Nucleus accumbens (tissue), 56 donors: ENCODE results near the gene LDLRAD2.
"Not testable (repeated sequence)": the region's sequence is repeated elsewhere in the genome, so short reads cannot be mapped to it uniquely, and the experiment has no call there.

Experiments used
- DNase-seq, 56 donors: peaks; one replicate each; lab custom pipeline; 2025; lab: John Stamatoyannopoulos, UW

Gene LDLRAD2, protein sequence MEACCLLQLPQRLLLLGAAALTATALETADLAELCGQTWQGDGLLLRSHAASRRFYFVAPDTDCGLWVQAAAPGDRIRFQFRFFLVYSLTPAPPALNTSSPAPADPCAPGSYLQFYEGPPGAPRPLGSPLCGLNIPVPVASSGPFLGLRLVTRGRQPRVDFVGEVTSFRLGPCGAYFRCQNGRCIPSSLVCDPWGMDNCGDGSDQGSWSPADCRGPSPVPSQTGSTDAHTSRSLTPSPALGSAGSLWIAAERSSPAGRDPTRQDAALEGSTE

DNA sequence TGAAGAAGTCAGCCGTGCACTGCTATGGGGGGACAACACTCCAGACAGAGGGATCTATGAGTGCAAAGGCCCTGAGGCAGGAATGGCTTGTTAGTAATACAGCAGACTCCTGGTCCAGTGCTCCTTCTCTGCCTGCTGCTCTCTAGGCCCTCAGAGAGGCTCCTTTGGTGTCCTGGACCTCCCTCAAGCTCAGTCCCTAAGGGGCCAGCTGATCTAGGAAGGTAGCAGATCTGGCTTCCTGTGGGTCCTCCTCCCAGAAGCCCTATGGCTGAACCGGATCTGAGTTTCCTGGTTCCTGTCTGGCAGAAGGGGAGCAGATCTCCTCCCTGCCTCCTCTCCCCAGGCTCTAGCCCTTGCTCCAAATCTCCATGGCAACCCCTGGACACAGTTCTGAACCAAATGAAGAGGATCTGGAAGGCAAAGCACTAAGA, at the start of gene LDLRAD2:
LDLRAD2 (plus strand) TSS at position 391 of the 431 bp plus-strand sequence. CDS start 187 bp downstream, outside the sequence.
- DNase-seq, result no peak

DNA sequence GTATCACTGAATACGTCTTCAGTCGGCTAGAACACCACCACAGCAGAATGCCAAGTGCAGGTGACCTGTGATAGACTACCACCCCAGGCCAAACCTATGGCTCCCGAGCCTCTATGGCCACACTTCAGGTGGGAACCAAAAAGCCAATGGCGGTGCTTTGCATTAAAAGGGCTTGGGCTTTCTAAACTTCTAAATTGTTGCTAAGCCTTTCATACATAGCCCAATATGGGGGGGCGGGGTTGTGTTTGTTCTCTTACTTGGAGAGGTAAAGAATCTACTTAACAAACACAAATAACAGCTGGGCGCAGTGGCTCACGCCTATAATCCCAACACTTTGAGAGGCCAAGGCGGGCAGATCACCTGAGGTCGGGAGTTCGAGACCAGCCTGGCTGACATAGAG, 48.8 kb upstream of the LDLRAD2 start:
- no peak for DNase-seq

DNA sequence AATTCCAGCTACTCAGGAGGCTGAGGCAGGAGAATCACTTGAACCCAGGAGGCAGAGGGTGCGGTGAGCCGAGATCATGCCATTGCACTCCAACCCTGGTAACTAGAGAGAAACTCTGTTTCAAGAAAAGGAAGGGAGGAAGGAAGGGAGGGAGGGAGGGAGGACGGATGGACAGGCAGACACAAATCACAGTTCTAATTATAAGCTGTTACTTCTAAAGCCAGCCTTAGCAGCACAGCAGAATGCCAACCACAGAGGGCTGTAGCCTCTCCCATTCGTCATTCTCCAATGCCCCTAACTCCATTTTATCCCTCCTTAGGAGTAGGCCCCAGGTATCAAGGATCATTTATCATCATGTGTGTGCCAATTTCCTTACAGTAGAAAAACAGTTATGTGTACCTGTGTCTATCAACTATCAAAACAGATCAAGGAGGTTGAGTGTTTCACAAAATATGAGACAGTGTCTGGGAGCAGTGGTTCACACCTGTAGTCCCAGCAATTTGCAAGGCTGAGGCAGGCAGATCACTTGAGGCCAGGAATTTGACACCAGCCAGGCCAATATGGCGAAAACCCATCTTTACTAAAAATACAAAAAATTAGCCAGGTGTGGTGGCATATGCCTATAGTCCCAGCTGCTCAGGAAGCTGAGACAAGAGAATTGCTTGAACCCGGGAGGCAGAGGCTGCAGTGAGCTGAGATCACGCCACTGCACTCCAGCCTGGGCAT, 48.2 kb upstream of the LDLRAD2 start:
- DNase-seq, result no peak

DNA sequence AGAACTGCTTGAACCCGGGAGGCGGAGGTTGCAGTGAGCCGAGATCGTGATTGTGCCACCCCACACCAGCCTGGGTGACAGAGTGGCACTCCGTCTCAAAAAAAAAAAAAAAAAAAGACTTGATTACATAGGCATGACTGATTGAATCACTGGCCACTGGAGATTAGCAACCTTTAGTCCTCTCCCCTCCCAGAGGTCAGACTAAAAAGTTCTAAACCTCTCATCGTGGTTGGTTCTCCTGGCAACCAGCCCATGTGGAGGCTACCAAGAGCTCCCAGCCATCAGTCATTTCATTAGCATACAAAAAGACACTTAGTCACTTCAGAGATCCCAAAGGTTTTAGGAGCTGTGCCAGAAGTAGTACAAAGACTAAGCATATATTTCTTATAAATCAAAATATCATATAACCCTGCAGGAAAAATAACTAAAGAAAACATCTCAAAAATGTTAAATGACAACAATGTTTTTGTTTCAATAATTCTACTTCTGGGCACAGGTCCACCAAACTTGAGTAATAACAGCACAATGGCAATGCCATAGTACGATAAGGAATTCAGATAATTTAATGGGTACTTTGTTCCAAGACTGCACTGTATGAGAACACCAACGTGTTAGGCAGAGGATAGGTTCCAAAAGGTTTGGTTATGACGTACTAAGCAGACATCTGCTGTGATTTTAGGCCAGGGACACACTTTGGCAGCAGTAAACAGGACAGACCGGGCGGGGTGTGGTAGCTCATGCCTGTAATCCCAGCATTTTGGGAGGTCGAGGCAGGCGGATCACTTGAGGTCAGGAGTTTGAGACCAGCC, 47.2 kb upstream of the LDLRAD2 start:
- peak in 2 of 56 donors; percentile 3 to 65 for DNase-seq

DNA sequence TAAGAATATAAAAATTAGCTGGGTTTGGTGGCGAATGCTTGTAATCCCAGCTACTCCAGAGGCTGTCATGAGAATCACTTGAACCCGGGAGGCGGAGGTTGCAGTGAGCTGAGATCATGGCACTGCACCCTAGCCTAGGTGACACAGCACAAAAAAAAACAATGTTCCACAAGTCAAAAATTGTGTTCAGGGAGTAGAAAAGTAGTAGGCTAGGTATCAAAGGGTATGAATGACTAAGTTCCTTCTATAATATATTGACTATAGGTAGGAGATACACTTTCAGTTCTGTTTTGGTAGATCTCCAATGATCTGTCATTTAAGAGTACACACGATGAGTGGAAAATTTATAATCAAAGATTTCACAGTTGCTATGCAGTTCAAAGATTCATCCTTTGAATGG, 45.9 kb upstream of the LDLRAD2 start:
- no peak for DNase-seq

DNA sequence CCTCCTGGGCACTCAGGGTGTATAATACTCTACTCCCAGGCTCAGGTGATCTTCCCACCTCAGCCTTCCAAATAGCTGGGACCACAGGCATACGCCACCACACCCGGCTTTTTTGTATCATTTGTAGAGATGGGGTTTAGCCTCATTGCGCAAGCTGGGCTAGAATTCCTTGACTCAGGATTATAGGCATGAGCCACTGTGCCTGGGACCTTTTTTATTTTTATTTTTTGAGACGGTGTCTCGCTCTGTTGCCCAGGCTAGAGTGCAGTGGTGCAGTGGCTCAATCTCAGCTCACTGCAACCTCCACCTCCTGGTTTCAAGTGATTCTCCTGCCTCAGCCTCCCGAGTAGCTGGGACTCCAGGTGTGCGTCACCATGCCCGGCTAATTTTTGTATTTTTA, 45.0 kb upstream of the LDLRAD2 start:
- DNase-seq, result not testable (repeated sequence)

DNA sequence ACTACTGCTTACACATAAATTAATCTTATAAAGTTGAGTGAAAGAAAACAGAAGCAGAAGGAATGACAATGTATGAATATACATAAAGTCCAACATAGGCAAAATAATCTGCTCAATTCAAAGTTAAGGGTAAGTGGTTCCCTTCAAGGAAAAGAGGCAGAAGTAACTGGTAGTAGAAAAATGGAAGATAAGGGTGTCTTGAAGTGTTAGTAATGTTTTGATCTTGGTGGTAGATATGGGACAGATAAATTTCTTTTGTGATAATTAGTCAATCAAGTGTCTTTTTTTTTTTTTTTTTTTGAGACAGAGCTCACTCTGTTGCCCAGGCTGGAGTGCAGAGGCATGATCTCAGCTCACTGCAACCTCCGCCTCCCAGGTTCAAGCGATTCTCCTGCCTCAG, 41.9 kb upstream of the LDLRAD2 start:
- DNase-seq, result no peak

DNA sequence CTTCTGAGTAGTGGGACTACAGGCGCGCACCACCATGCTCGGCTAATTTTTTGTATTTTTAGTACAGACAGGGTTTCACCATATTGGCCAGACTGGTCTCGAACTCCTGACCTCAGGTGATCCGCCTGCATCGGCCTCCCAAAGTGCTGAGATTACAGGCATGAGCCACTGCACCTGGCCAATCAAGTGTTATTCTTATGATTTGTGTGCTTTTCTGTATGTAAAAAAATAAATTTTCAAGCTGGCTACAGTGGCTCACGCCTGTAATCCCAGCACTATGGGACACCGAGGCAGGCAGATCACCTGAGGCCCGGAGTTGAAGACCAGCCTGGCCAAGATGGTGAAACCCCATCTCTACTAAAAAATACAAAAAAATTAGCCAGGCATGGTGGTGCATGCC, 41.5 kb upstream of the LDLRAD2 start:
- DNase-seq, result not testable (repeated sequence)

DNA sequence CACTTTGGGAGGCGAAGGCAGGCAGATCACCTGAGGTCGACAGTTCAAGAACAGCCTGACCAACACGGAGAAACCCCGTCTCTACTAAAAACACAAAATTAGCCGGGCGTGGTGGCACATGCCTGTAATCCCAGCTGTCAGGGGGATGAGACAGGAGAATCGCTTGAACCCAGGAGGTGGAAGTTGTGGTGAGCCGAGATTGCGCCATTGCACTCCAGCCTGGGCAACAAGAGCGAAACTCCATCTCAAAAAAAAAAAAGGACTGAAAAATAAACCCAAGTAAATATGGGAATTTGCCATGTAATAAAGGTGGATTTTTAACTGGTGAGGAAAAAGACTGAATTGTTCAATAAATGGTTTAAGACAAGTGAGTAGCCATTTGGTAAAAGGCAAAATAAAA, 40.4 kb upstream of the LDLRAD2 start:
- not testable (repeated sequence) for DNase-seq

DNA sequence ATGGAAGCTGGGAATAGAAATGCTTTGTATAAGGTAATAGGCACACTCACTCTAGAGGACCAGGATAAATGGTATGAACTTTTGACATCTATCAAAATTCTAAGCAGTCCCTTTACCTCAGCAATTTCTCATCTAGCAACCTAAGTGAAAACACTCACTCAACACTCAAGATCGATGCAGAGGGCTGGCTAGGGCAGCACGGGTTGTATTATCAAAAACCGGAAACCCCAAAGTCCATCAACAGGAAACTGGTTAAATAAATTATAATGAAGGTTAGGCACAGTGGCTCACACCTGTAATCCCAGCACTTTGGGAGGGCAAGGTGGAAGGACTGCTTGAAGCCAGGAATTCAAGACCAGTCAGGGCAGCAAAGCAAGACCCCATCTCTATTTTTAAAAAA, 38.5 kb upstream of the LDLRAD2 start:
- DNase-seq, result no peak

DNA sequence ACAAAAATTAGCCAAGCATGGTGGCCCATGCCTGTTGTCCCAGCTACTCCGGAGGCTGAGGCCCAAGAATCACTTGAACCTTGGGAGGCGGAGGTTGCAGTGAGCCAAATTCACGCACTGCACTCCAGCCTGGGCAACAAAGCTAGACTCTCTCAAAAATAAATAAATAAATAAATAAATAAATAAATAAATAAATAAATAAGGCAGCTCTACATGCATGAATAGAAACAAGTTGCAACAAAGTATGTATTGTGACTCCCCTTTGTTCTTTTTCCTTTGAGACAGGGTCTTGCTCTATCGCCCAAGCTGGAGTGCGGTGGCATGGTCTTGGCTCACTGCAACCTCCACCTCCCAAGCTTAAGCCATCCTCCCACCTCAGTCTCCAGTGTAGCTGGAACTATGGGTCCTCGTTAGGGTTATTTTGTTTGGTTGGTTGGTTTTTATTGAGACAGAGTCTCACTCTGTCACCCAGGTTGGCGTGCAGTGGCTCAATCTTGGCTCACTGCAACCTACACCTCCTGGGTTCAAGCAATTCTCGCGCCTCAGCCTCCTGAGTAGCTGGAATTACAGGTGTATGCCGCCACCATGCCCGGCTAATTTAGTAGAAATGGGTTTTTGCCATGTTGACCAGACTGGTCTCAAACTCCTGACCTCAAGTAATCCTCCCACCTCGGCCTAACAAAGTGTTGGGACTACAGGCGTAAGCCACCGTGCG, 37.1 kb upstream of the LDLRAD2 start:
- DNase-seq, result no peak

DNA sequence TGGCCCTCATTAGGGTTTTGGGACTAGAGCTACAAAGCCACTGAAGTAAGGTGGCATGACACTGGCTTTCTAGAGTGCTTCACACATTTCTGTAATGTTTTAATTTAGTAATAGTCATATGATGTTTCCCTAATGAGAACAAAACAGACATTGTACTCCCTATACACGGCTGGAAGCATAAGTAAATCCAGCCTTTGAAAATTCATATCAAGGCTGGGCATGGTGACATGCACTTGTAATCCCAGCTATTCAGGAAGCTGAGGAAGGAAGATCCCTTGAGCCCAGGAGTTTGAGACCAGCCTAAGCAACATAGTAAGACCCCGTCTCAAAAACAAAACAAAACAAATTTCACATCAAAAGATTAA, 36.5 kb upstream of the LDLRAD2 start:
- peak in 2 of 56 donors; percentile 1 to 8 for DNase-seq

DNA sequence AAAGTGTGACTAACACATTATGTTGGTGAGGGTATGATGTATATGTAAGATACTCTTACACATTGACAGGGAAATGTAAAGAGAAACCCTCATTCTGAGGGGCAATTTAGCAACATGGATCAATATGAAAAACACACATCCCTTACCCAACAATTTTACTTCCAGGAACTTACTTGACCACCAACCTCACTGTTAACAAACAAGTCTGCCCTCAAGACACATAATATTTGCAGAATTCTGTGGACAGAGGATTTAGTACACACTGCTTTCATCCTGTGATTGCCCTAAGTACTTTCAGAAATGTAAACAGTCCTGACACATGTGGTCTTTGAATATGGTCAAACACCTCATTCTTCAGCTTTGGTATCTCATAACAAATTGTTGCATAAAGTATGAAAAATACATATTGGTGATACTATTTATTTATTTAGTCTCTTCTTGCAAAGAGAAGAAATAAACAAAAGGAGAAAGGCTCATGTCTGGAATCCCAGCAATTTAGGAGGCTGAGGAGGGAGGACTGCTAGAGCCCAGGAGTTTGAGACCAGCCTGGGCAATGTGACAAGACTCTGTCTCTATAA, 36.0 kb upstream of the LDLRAD2 start:
- DNase-seq, result no peak

DNA sequence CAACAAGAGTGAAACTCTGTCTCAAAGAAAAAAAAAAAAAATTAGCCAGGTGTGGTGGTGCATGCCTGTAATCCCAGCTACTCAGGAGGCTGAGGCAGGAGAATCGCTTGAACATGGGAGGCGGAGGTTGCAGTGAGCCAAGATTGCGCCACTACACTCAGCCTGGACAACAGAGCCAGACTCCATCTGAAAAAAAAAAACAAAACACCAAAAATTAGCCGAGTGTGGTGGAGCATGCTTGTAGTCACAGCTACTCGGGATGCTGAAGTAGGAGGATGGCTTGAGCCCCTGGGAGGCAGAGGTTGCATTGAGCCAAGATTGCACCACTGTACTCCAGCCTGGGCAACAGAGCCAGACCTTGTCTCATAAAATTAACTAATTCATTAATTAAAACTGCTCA, 35.1 kb upstream of the LDLRAD2 start:
- DNase-seq, result not testable (repeated sequence)

DNA sequence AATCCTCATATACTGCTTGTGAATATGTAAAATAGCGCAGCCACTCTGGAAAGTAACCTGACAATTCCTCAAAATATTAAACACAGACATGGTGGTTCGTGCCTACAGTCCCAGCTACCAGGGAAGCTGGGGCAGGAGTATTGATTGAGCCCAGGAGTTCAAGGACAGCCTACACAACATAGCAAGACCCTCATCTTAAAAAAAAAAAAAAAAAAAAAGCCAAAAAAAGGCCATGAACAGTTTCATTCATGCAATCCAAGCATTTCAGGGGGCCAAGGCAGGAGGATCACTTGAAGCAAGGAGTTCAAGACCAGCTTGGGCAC, 33.7 kb upstream of the LDLRAD2 start:
- no peak for DNase-seq

DNA sequence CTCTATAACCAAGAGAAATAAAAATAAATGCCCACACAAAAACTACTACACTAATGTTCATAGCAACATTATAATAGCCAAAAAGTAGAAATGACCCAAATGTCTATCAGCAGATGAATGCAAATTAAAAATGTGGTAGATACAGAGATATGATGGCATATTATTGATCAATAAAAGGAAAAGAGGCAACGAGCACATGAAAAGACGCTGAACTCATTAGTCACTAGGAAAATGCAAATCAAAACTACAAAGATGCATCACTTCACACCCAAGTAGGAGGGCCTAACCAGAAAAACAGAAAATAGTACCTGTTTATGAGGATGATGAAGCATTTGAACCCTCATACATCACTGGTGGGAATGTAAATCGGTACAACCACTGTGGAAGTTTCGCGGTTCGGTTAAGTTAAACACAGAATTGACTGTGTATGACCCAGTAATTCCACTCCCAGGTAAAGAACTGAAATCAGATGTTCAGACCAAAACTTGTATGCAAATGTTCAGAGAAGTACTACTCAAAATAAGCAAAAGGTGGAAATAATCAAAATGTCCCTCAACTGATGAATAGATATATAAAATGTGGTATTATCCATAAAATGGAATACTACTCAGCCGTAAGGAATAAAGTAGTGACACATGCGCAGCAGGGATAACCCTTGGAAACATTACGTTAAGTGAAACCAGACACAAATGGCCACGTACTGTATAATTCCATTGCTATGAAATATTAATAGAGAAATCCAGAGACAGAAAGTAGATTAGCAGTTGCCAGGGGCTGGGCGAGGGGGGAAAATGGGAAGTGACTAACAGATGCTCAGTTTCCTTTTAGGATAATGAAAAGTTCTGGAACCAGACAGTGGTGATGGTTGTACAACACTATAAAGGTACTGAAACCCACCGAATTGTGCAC, 32.2 kb upstream of the LDLRAD2 start:
- no peak for DNase-seq

DNA sequence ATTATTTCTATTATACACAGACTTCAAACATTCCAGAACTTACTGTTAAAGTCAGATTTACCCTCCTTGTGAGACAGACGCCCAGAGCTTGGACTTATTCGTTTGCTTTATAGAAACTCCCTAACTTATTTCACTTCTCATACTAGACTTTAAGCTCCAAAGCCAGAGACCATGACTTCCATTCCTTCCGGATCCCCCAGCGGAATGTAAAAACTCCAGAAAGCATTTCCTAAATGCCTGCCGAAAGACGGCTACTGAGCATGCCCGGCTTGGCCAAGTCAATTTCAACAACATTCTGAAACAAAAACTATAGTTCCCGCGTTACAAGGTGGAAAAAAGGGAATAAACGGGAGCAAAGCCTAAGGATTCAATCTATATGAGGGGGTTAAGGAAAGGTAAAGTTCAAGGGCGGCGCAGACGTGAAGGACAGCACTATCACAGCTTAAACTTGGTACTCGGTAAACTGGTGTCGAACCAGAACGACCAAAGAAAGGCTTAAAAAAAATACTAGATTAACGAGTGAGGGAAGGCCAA, 30.2 kb upstream of the LDLRAD2 start:
- peak in 3 of 56 donors; percentile 2 to 23 (median 5) for DNase-seq

DNA sequence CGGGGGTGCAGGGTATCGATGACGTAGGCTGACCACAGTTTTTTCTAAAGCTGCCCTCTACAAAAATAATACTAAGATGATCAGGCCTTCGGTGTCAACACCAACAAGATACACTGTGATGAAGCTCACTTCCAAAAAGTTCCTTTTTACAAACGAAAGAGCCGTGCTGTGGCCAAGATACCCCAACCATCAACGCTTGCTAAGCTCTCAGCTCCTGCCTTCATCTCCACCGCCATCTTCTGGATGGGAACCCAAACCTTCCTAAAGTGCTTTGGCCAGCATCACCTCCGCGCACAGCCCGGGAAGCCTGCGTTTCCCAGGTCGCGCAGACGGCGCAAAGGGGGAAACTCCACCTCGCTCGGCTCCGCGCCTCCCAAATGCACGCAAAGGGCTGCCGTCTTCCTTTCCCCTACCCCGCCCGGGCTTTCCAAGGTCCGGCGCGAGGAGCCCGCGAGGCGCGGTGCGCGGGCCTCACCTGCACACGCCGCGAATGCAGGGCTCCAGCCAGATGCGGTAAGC, 29.7 kb upstream of the LDLRAD2 start:
- DNase-seq, result peak in 48 of 56 donors; percentile 9 to 73 (median 54)
